CD14-positive monocyte (primary cell): ENCODE results near the gene PDCD1. TPM values are rescaled to one million over a fixed set of nuclear protein-coding genes. Genes with fewer than 3 reads are reported as not detected.

ENCODE experiments used
- DNase-seq, 3 donors: peaks; one replicate each; pipeline ENCODE4 v3.0.0-alpha.2; 2011 to 2022
- H2AFZ ChIP-seq: 2 replicates; pipeline ENCODE4 v1.6.0; 2012; ENCODE audit warnings: mild to moderate bottlenecking, low read depth, low read length, inconsistent platforms; ENCODE audit not compliant: insufficient read depth, poor library complexity, severe bottlenecking
- H3K27ac ChIP-seq, 2 donors: 1 replicate in 1 of 2; 2 replicates in 1 of 2; pipeline ENCODE4 v1.5.1; 2012 to 2013; ENCODE audit warnings: low read length in 2 of 2, control low read depth in 1 of 2, inconsistent platforms in 1 of 2, low read depth in 1 of 2, mild to moderate bottlenecking in 1 of 2
- H3K27me3 ChIP-seq, 2 donors: one replicate each; pipeline versions ENCODE4 v1.6.0 to v1.6.1; 2011 to 2013; ENCODE audit warnings: low read length in 2 of 2; ENCODE audit not compliant: control insufficient read depth in 2 of 2, insufficient read depth in 2 of 2
- H3K36me3 ChIP-seq, 2 donors: replicated peaks in 1 of 2; 1 replicate in 1 of 2; 2 replicates in 1 of 2; pipeline versions ENCODE4 v1.5.1 to v1.6.1; 2012 to 2013; ENCODE audit warnings: low read length in 2 of 2, control low read depth in 1 of 2, inconsistent platforms in 1 of 2, mild to moderate bottlenecking in 1 of 2; ENCODE audit not compliant: insufficient read depth in 2 of 2, control insufficient read depth in 1 of 2
- H3K4me1 ChIP-seq, 2 donors: 1 replicate in 1 of 2; 2 replicates in 1 of 2; pipeline versions ENCODE4 v1.5.1 to v1.6.1; 2012 to 2013; ENCODE audit warnings: low read length in 2 of 2, control low read depth in 1 of 2, inconsistent platforms in 1 of 2, mild to moderate bottlenecking in 1 of 2, moderate library complexity in 1 of 2; ENCODE audit not compliant: insufficient read depth in 2 of 2, control insufficient read depth in 1 of 2
- H3K4me2 ChIP-seq: replicated peaks from 2 replicates; pipeline ENCODE3; 2012; ENCODE audit warnings: low read length, moderate library complexity, mild to moderate bottlenecking; ENCODE audit not compliant: poor library complexity, severe bottlenecking; ENCODE audit errors: extremely low read depth
- H3K4me3 ChIP-seq, 3 experiments: fragments of 200-600 bp in 1 of 3; sonication (generic) in 1 of 3; replicated peaks in 1 of 3; 1 replicate in 2 of 3; 2 replicates in 1 of 3; pipeline ENCODE4 v1.5.1; 2011 to 2013; ENCODE audit warnings: low read length in 3 of 3, mild to moderate bottlenecking in 3 of 3, control low read depth in 2 of 3, low read depth in 2 of 3, inconsistent platforms in 1 of 3, moderate library complexity in 1 of 3
- H3K79me2 ChIP-seq: 2 replicates; pipeline ENCODE4 v1.6.0; 2012; ENCODE audit warnings: mild to moderate bottlenecking, control low read depth, inconsistent platforms, low read length, moderate library complexity; ENCODE audit not compliant: insufficient read depth
- H3K9ac ChIP-seq: 2 replicates; pipeline ENCODE4 v1.6.0; 2017; ENCODE audit warnings: low read length, mild to moderate bottlenecking; ENCODE audit not compliant: insufficient read depth, poor library complexity, severe bottlenecking
- H3K9me3 ChIP-seq, 2 donors: replicated peaks in 1 of 2; 1 replicate in 1 of 2; 2 replicates in 1 of 2; pipeline versions ENCODE4 v1.5.1 to v1.6.1; 2012 to 2013; ENCODE audit warnings: low read length in 2 of 2, control low read depth in 1 of 2; ENCODE audit not compliant: control insufficient read depth in 1 of 2, insufficient read depth in 1 of 2
- H4K20me1 ChIP-seq: 2 replicates; pipeline ENCODE4 v1.6.0; 2012; ENCODE audit warnings: mild to moderate bottlenecking, low read length, control low read depth, moderate library complexity; ENCODE audit not compliant: insufficient read depth
- H3K27ac Mint-ChIP-seq, 7 donors: one replicate each; pipeline ENCODE4 v1.8.0; 2020; ENCODE audit warnings: mild to moderate bottlenecking in 7 of 7, mixed read lengths in 7 of 7, moderate library complexity in 6 of 7, inconsistent platforms in 2 of 7
- H3K27me3 Mint-ChIP-seq, 3 donors: one replicate each; pipeline ENCODE4 v1.8.0; 2021 to 2022; ENCODE audit warnings: low read depth in 3 of 3, mild to moderate bottlenecking in 3 of 3, mixed read lengths in 3 of 3, moderate library complexity in 3 of 3, inconsistent platforms in 1 of 3
- H3K36me3 Mint-ChIP-seq, 2 donors: one replicate each; pipeline ENCODE4 v1.8.0; 2020; ENCODE audit warnings: mixed read lengths in 2 of 2, inconsistent platforms in 1 of 2, mild to moderate bottlenecking in 1 of 2
- H3K4me1 Mint-ChIP-seq: one replicate; pipeline ENCODE4 v1.8.0; 2020; ENCODE audit warnings: mild to moderate bottlenecking, mixed read lengths
- H3K4me3 Mint-ChIP-seq, 2 donors: one replicate each; pipeline ENCODE4 v1.8.0; 2020; ENCODE audit warnings: mild to moderate bottlenecking in 2 of 2, mixed read lengths in 2 of 2, moderate library complexity in 1 of 2
- H3K9me3 Mint-ChIP-seq, 7 donors: one replicate each; pipeline ENCODE4 v1.8.0; 2020 to 2022; ENCODE audit warnings: mixed read lengths in 7 of 7, mild to moderate bottlenecking in 6 of 7, moderate library complexity in 6 of 7, inconsistent platforms in 2 of 7
- CTCF ChIP-seq: fragments of 200-600 bp; IDR thresholded peaks from one replicate; pipeline ENCODE4 v1.8.0; 2022; ENCODE audit warnings: antibody characterized with exemption, mild to moderate bottlenecking
- WGBS: methylation state at CpG from one replicate; pipeline ENCODE4 v1.1.5; 2013; ENCODE audit warnings: missing lambda C conversion rate; ENCODE audit not compliant: insufficient coverage; 5-methylcytosine and 5-hydroxymethylcytosine counted together
- intact Hi-C, 2 donors: fragments of 100-400 bp; cut with micrococcal nuclease; formaldehyde crosslinking; loops; one replicate each; pipeline versions ENCODE4 v1.15.0 to v1.15.1; 2023
- polyA plus RNA-seq, 3 donors: library from polyadenylated mRNA; depleted of rRNA in 1 of 3; unstranded in 2 of 3; stranded (reverse) in 1 of 3; fragments of 300-500 nt in 2 of 3; fragments of >200 nt in 1 of 3; fragmentation: Illumina TruSeq in 2 of 3; gene quantifications; 1 replicate in 2 of 3; 2 replicates in 1 of 3; pipeline ENCODE4 v1.2.3, GENCODE V29; 2012 to 2021

Gene PDCD1
- polyA plus RNA-seq, 3 donors, result 0.08 TPM; not detected in 2

GRCh38 chr2:241855888-241856422 is 2.7 kb downstream of the PDCD1 start:
- H3K9me3 ChIP-seq, result no peaks in the 10 kb centered on the region
- H3K9ac ChIP-seq, result no peak overlapping the region
- no peak overlapping the region for H3K4me3 ChIP-seq
- Mint-ChIP-seq H3K36me3 (no peaks in the 10 kb centered on the region), H3K9me3 (peaks cover 0 to 3% (median 0%) of the 10 kb centered on the region in 7 donors), H3K4me1 (peaks cover 6% of the 10 kb centered on the region), H3K27me3 (peaks cover 0 to 13% (median 0%) of the 10 kb centered on the region in 3 donors), H3K27ac (peak overlapping the region in 2 of 7 donors; percentile 31 to 40), H3K4me3 (no peak overlapping the region)
- intact Hi-C loops, result no loop called here
- H3K4me2 ChIP-seq, result no peak overlapping the region
- no peak for DNase-seq
- TF ChIP-seq CTCF, result no peak
- no peaks in the 10 kb centered on the region for H3K27me3 ChIP-seq
- H4K20me1 ChIP-seq, result no peaks in the 10 kb centered on the region
- H3K36me3 ChIP-seq, result no peaks in the 10 kb centered on the region
- WGBS, result 94% methylated on average over 14 of the region's 20 CpGs
- no peak overlapping the region for H2AFZ ChIP-seq
- peaks cover 0 to 9% of the 10 kb centered on the region in 2 donors for H3K4me1 ChIP-seq
- no peaks in the 10 kb centered on the region for H3K79me2 ChIP-seq
- no peak overlapping the region for H3K27ac ChIP-seq

- TF ChIP-seq CTCF, result no peak
- H3K27me3 ChIP-seq, result no peaks in the 10 kb centered on the region
- no peak overlapping the region for H3K4me3 ChIP-seq
- no peak overlapping the region for H3K27ac ChIP-seq
- no peak overlapping the region for H2AFZ ChIP-seq
- H3K36me3 Mint-ChIP-seq, result no peaks in the 10 kb centered on the region
- peaks cover 0 to 9% of the 10 kb centered on the region in 2 donors for H3K4me1 ChIP-seq
- no peak overlapping the region for H3K4me3 Mint-ChIP-seq
- H3K4me1 Mint-ChIP-seq, result peaks cover 6% of the 10 kb centered on the region
- peaks cover 0 to 3% (median 0%) of the 10 kb centered on the region in 7 donors for H3K9me3 Mint-ChIP-seq
- peaks cover 0 to 13% (median 0%) of the 10 kb centered on the region in 3 donors for H3K27me3 Mint-ChIP-seq
- H3K79me2 ChIP-seq, result no peaks in the 10 kb centered on the region
- DNase-seq, result no peak
- intact Hi-C loops, result no loop called here
- 86% methylated on average over 13 of the region's 18 CpGs for WGBS
- peak overlapping the region in 2 of 7 donors; percentile 31 to 40 for H3K27ac Mint-ChIP-seq
- H3K4me2 ChIP-seq, result no peak overlapping the region
- H3K36me3 ChIP-seq, result no peaks in the 10 kb centered on the region
- H3K9me3 ChIP-seq, result no peaks in the 10 kb centered on the region
- H4K20me1 ChIP-seq, result no peaks in the 10 kb centered on the region
- no peak overlapping the region for H3K9ac ChIP-seq
These were observed 3.3 kb downstream of the PDCD1 start for GRCh38 chr2:241855245-241855887.
